Transverse colon (tissue), 4 donors: ENCODE data around the gene NCKAP5L.

ENCODE experiments used
- POLR2A ChIP-seq: fragments of 450-650 bp; IDR thresholded peaks from one replicate; pipeline ENCODE4 v1.6.1; 2016; ENCODE audit warnings: antibody characterized with exemption, mild to moderate bottlenecking, moderate library complexity
- POLR2AphosphoS5 ChIP-seq, 3 donors: sonication (generic); formaldehyde crosslinking; IDR thresholded peaks; one replicate each; pipeline ENCODE4 v1.6.1; 2016; ENCODE audit warnings: antibody characterized with exemption in 3 of 3
- TF ChIP-seq, protein P1 (sequence below), 5 experiments: fragments of 200-600 bp in 3 of 5; fragments of 450-650 bp in 2 of 5; sonication (generic) in 3 of 5; IDR thresholded peaks; 1 replicate in 2 of 5; 2 replicates in 3 of 5; pipeline ENCODE4 v1.5.1; 2016 to 2017; ENCODE audit warnings: antibody characterized with exemption in 5 of 5, inconsistent platforms in 3 of 5, mild to moderate bottlenecking in 2 of 5, moderate library complexity in 1 of 5

DNA sequence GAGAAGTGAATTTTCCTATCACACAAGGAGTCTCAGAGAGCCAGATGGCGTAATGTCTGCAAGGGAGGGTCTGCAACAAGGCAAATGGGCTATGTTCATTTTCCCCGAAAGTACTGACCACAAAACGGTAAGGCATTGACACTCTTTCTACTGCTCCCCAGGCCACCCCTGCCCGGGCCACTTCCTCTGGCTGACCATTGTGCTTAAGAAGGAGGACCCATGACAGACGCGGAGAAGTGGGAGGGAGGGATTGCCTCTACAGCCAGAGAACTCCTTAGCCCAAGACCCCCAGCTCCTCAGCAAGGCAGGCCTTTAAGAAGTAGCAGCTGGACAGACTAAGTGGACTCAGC lies 1.2 kb downstream of the NCKAP5L start:
- no peak for TF ChIP-seq POLR2A
- TF ChIP-seq, protein P1, sequence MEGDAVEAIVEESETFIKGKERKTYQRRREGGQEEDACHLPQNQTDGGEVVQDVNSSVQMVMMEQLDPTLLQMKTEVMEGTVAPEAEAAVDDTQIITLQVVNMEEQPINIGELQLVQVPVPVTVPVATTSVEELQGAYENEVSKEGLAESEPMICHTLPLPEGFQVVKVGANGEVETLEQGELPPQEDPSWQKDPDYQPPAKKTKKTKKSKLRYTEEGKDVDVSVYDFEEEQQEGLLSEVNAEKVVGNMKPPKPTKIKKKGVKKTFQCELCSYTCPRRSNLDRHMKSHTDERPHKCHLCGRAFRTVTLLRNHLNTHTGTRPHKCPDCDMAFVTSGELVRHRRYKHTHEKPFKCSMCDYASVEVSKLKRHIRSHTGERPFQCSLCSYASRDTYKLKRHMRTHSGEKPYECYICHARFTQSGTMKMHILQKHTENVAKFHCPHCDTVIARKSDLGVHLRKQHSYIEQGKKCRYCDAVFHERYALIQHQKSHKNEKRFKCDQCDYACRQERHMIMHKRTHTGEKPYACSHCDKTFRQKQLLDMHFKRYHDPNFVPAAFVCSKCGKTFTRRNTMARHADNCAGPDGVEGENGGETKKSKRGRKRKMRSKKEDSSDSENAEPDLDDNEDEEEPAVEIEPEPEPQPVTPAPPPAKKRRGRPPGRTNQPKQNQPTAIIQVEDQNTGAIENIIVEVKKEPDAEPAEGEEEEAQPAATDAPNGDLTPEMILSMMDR (IDR thresholded peaks at IDR 0.05), result no peak
- TF ChIP-seq POLR2AphosphoS5 (IDR thresholded peaks at IDR 0.05), result no peak
